Type B pancreatic cell (in vitro differentiated cells): ENCODE measurements around the gene GRHPR. TPM values are rescaled to one million over a fixed set of nuclear protein-coding genes. Genes with fewer than 3 reads are reported as not detected.

Source experiments
- DNase-seq: peaks from one replicate; pipeline ENCODE4 v3.0.0; 2021; ENCODE audit warnings: mixed read lengths; ENCODE audit not compliant: unreplicated experiment; ENCODE audit errors: extremely low spot score
- H3K27ac Mint-ChIP-seq: 2 replicates; pipeline ENCODE4 v1.8.0; 2021; ENCODE audit warnings: mild to moderate bottlenecking, mixed read lengths
- H3K27me3 Mint-ChIP-seq: 2 replicates; pipeline ENCODE4 v1.8.0; 2021; ENCODE audit warnings: mixed read lengths
- H3K36me3 Mint-ChIP-seq: 2 replicates; pipeline ENCODE4 v1.8.0; 2021; ENCODE audit warnings: mixed read lengths
- H3K4me1 Mint-ChIP-seq: one replicate; pipeline ENCODE4 v1.8.0; 2021; ENCODE audit warnings: mixed read lengths; ENCODE audit not compliant: unreplicated experiment
- H3K4me3 Mint-ChIP-seq: 2 replicates; pipeline ENCODE4 v1.8.0; 2021; ENCODE audit warnings: mild to moderate bottlenecking, mixed read lengths
- H3K9me3 Mint-ChIP-seq: 2 replicates; pipeline ENCODE4 v1.8.0; 2021; ENCODE audit warnings: mixed read lengths
- total RNA-seq: library from RNA; stranded (reverse); gene quantifications from 2 replicates; pipeline ENCODE4 v1.2.1, GENCODE V29; 2021; ENCODE audit warnings: low replicate concordance
- TF ChIP-seq, protein P1 (sequence below): fragments of 200-600 bp; sonication (generic); conservative IDR thresholded peaks from 2 replicates; pipeline ENCODE4 v1.5.0; 2021; ENCODE audit warnings: antibody characterized with exemption, mild to moderate bottlenecking

Gene GRHPR
- total RNA-seq, 1 donor from 2014 or later = 109 TPM

DNA sequence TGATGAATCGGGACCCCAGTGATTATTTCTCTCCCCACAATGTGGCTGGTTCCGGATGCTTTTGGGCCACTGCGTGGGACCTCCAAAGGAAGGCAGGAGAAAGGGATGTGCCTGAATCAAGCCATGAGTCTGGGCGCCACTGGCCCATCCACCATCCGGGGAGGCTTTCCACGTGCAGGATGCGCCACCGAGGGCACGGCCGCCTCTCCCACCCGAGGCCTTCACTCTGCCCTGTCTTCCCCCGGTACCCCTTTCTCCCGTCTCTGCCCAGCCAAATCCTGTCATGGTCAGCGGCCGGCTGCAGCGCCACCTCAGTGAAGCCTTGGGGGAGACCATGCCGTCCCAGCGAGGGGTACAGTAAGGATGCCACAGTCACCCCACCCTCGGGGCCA is 43.9 kb upstream of the GRHPR start:
- no peaks in the 10 kb centered on the region for H3K36me3 Mint-ChIP-seq
- DNase-seq = no peak
- no peak overlapping the region for H3K4me3 Mint-ChIP-seq
- no peak overlapping the region for H3K27ac Mint-ChIP-seq
- H3K9me3 Mint-ChIP-seq = peaks cover 8% of the 10 kb centered on the region
- TF ChIP-seq, protein P1, sequence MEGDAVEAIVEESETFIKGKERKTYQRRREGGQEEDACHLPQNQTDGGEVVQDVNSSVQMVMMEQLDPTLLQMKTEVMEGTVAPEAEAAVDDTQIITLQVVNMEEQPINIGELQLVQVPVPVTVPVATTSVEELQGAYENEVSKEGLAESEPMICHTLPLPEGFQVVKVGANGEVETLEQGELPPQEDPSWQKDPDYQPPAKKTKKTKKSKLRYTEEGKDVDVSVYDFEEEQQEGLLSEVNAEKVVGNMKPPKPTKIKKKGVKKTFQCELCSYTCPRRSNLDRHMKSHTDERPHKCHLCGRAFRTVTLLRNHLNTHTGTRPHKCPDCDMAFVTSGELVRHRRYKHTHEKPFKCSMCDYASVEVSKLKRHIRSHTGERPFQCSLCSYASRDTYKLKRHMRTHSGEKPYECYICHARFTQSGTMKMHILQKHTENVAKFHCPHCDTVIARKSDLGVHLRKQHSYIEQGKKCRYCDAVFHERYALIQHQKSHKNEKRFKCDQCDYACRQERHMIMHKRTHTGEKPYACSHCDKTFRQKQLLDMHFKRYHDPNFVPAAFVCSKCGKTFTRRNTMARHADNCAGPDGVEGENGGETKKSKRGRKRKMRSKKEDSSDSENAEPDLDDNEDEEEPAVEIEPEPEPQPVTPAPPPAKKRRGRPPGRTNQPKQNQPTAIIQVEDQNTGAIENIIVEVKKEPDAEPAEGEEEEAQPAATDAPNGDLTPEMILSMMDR = no peak
- no peaks in the 10 kb centered on the region for H3K4me1 Mint-ChIP-seq
- H3K27me3 Mint-ChIP-seq = peaks cover 22% of the 10 kb centered on the region

DNA sequence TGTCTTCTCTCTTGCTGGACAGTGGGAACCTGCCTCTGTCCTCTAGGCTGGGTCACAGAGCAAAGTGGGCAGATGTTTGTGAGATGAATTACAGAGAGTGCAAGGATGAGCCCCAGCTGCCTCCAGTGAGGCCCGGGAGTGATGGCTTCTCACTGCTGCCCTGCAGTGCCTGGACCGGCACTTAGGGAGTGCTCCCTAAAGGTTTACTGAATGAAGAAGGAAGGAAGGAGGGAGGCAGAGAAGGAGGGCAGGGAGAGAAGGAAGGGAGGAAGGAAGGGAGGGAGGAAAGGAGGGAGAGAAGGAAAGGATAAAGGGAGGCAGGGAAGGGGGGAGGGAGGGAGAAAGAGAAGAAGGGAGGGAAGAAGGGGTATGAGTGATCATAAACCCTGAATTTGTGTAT is 42.7 kb upstream of the GRHPR start:
- Mint-ChIP-seq H3K36me3 (no peaks in the 10 kb centered on the region), H3K27ac (no peak overlapping the region), H3K27me3 (peaks cover 22% of the 10 kb centered on the region), H3K9me3 (peaks cover 8% of the 10 kb centered on the region), H3K4me3 (no peak overlapping the region), H3K4me1 (no peaks in the 10 kb centered on the region)
- DNase-seq = no peak
- TF ChIP-seq, protein P1 = no peak

DNA sequence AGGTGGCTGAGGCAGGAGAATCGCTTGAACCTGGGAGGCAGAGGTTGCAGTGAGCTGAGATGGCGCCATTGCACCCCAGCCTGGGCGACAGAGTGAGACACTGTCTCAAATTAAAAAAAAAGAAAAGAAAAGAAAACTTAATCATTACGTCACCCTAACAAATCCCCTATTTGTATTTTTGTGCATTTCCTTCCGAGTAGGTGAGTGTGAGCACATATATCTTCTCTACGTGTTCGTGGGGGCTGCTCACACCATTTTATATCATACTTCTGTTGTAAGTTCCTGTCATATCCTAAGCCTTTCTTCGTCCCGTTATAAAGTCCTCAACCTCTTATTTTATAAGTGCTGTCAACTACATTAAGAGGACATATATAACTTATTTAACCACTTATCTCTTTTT is 41.9 kb upstream of the GRHPR start:
- Mint-ChIP-seq H3K27ac (no peak overlapping the region), H3K4me1 (no peaks in the 10 kb centered on the region), H3K9me3 (peaks cover 8% of the 10 kb centered on the region), H3K27me3 (peaks cover 22% of the 10 kb centered on the region), H3K36me3 (no peaks in the 10 kb centered on the region), H3K4me3 (no peak overlapping the region)
- DNase-seq = no peak
- TF ChIP-seq, protein P1 = no peak

- no peaks in the 10 kb centered on the region for H3K4me1 Mint-ChIP-seq
- peaks cover 19% of the 10 kb centered on the region for H3K27me3 Mint-ChIP-seq
- DNase-seq = no peak
- H3K36me3 Mint-ChIP-seq = no peaks in the 10 kb centered on the region
- H3K27ac Mint-ChIP-seq = no peak overlapping the region
- no peak overlapping the region for H3K4me3 Mint-ChIP-seq
- H3K9me3 Mint-ChIP-seq = peaks cover 8% of the 10 kb centered on the region
- TF ChIP-seq, protein P1 = no peak
These were observed 41.3 kb upstream of the GRHPR start for GRCh38 chr9:37381094-37381741.

- TF ChIP-seq, protein P1 = no peak
- peaks cover 8% of the 10 kb centered on the region for H3K9me3 Mint-ChIP-seq
- H3K4me1 Mint-ChIP-seq = no peaks in the 10 kb centered on the region
- no peak overlapping the region for H3K4me3 Mint-ChIP-seq
- H3K27ac Mint-ChIP-seq = no peak overlapping the region
- H3K36me3 Mint-ChIP-seq = no peaks in the 10 kb centered on the region
- H3K27me3 Mint-ChIP-seq = peaks cover 12% of the 10 kb centered on the region
- no peak for DNase-seq
These were observed 40.1 kb upstream of the GRHPR start for GRCh38 chr9:37382161-37382981.
